ENCODE results near the gene SLC25A47.

- TF ChIP-seq CTCF (conservative IDR thresholded peaks at IDR 0.05 in 1 of 2, IDR thresholded peaks at IDR 0.05 in 1 of 2; ENCODE audit: low read depth in 1 of 2, low read length in 2 of 2) (no peak), EZH2 (IDR thresholded peaks at IDR 0.05; ENCODE audit: low read length, missing control alignments) (no peak)
These were observed 28.2 kb upstream of the SLC25A47 start for GRCh38 chr14:100294963-100295330.
